ENCODE results near the gene MROH9. TPM values are rescaled to one million over a fixed set of nuclear protein-coding genes. Genes with fewer than 3 reads are reported as not detected.

MROH9 gene
- total and polyA plus RNA-seq, 2 of the 4 experiments (the other 2 are of a cell fraction), result not detected

DNA sequence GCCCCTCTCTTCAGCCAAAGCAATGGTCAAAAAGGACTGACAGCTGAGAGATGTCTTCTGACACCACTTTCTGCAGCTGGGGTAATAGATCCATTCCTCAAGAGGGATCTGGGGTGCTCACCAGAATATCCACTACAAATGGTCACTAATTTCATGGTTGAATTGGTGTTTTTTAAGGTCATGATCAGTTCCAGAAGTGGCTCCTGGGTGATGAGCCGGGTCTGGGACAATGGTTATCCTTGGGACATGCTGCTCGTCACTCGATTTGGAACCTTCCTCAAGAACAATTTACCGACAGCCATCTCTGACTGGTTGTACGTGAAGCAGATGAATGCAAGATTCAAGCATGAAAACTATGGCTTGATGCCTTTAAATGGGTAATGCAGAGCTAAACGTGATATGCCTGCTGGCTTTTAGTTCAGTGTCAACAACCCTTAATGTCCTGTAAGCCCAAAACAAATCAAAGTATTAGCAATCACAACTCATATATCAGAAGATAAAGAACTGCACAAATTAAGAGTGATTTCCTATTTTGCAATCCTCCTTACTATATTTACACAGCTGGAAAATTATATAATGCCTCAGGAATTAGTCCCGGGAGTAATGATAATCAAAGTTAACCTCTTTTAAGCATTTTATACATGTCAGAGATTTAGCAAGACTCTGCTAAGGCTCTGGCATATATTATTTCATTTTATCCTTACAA lies 175.4 kb downstream of the MROH9 start:
- H3K27me3 ChIP-seq (ENCODE audit: control insufficient read depth, insufficient read depth, low read length), result no peaks in the 10 kb centered on the region
- H3K4me3 ChIP-seq (ENCODE audit: insufficient read depth, low read depth, low read length), result no peak overlapping the region
- DNase-seq, result peak; percentile 75
- H3K4me2 ChIP-seq (ENCODE audit: low read depth, low read length), result peak overlapping the region; percentile 82
- H2BK5ac ChIP-seq (ENCODE audit: low read depth, low read length, poor library complexity, severe bottlenecking), result peak overlapping the region; percentile 61
- H4K5ac ChIP-seq (ENCODE audit: low read depth, low read length), result peak overlapping the region; percentile 98
- dilution Hi-C loops (cut with HindIII; ENCODE audit: low sequenced_read_pairs, unreplicated experiment) (no loop called here), in situ Hi-C loops (cut with MboI; ENCODE audit: low sequenced_read_pairs) (no loop called here), intact Hi-C loops (cut with micrococcal nuclease) (no loop called here)
- H3K79me1 ChIP-seq (ENCODE audit: low read depth in 1 of 2, low read length in 2 of 2), result no peaks in the 10 kb centered on the region
- H3K9me3 ChIP-seq (ENCODE audit: control insufficient read depth, insufficient read depth, low read length), result no peaks in the 10 kb centered on the region
- H3K36me3 ChIP-seq (ENCODE audit: control insufficient read depth, insufficient read depth, low read length), result no peaks in the 10 kb centered on the region
- H2BK15ac ChIP-seq (ENCODE audit: low read depth, low read length), result peak overlapping the region; percentile 45; the same call in 1 of the 3 replicates
- peak; percentile 68 for ATAC-seq (ENCODE audit: low read depth)
- no peak for TF ChIP-seq MAZ (IDR thresholded peaks at IDR 0.05; ENCODE audit: borderline replicate concordance, low read depth, low read length)
- peak; percentile 74 for TF ChIP-seq CEBPB (IDR thresholded peaks at IDR 0.05; ENCODE audit: low read depth, low read length)
- POLR2A ChIA-PET (ENCODE audit: unreplicated experiment), result no interaction called here
- no peak overlapping the region; the same call in 1 of the 2 replicates for H3K9ac ChIP-seq (ENCODE audit: low read depth, low read length)
- no TSS peak for BruUV-seq (replicated peaks)
- peak overlapping the region; percentile 30 to 70; a peak in 3 of 4 replicates for H4K8ac ChIP-seq (ENCODE audit: low read depth in 2 of 2, low read length in 2 of 2)
- H3K27ac ChIP-seq (ENCODE audit: insufficient read depth, low read length), result peak overlapping the region; percentile 99; the same call in 1 of the 2 replicates
- CTCF ChIA-PET, result no interaction called here
- H3K14ac ChIP-seq (replicated peaks; ENCODE audit: low read depth, low read length), result 0 out of 2 replicates have a peak overlapping the region, but pooled peaks have one; percentile 16
- H3K9me1 ChIP-seq (ENCODE audit: insufficient read depth, low read length), result no peaks in the 10 kb centered on the region
- H2AK9ac ChIP-seq (replicated peaks; ENCODE audit: low read depth, low read length, poor library complexity), result no peak overlapping the region
- no CpG with 5 or more reads among the region's 7 CpGs for WGBS, 2 experiments (ENCODE audit: extremely low coverage in 2 of 2, insufficient read length in 1 of 2)
- peak overlapping the region; percentile 99 for H3K18ac ChIP-seq (ENCODE audit: low read depth, low read length)
- no peak overlapping the region for H3K23ac ChIP-seq (ENCODE audit: low read depth, low read length)
- peaks cover 20% of the 10 kb centered on the region for H3K4me1 ChIP-seq (ENCODE audit: control insufficient read depth, insufficient read depth, low read length)
- no peaks in the 10 kb centered on the region for H4K20me1 ChIP-seq (ENCODE audit: insufficient read depth, low read length)
- H3K56ac ChIP-seq (ENCODE audit: extremely low read depth, insufficient read depth, low read length), result no peak overlapping the region
- peak overlapping the region; percentile 44 for H3K4ac ChIP-seq (ENCODE audit: low read depth, low read length)
- peak overlapping the region; percentile 35 for H2BK120ac ChIP-seq (ENCODE audit: low read depth, low read length)
- peak overlapping the region; percentile 53 for H2BK20ac ChIP-seq (ENCODE audit: low read depth, low read length)
- peak overlapping the region; percentile 65; the same call in 1 of the 2 replicates for H4K91ac ChIP-seq (ENCODE audit: insufficient read depth, low read depth, low read length)
- H2AK5ac ChIP-seq (ENCODE audit: low read depth, low read length), result peak overlapping the region; percentile 61
- no peak overlapping the region for H2AFZ ChIP-seq (replicated peaks; ENCODE audit: low read length, poor library complexity)

All from IMR-90 (cell line).